ENCODE data around the gene GNG8.

Gene GNG8

GRCh38 chr19:46602392-46603194 lies 33.4 kb downstream of the GNG8 start:
- no peak for DNase-seq (ENCODE audit: low read depth)

GRCh38 chr19:46601318-46602224 lies 34.4 kb downstream of the GNG8 start, which contains the start of gene CALM3:
Gene CALM3, plus strand, starts transcription at chr19:46601330. Its CDS starts 105 bp downstream, at chr19:46601435.
- DNase-seq (ENCODE audit: low read depth) = no peak

DNA sequence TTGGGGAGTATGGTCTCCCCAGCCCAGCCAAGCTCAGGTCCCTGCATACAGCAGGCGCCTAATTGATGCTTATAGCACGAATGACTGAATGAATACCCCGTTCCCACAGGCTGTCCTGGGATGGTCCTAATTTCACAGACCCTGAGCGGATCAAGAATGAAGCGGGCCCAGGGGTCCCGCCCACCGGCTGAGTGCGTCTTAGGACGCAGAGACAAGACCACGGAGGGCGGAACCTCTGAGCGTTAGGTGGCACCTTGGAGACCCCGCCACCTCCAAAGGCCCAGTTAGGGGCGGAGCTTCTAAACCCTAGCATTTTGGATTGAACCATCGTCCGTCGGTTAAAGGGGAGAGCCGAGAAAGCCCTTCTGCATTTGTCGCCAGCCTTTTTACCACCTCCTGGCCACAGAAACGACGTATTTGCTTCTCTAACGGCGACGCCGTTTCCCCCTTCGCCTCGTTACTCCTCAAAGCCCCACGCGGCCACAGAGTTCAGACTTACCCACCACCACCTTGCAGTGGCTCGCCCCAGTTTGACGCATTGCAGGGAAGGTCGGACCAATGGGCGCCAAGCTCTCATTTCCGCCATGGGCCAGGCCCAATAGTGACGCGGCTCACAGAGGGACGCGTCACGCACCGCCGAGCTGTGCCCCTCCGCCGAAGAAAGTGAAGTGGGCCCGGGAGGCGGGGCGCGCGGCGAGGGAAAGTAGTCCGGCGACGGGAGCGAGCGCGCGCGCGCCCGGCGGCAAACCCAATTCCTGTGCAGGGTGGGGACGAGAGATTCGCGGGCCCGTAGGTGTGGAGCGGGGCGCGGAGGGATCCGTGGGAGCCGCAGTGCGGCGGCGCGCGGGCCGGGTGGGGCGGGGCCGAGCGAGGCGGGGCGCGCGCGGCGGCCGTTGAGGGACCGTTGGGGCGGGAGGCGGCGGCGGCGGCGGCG lies 35.4 kb downstream of the GNG8 start:
- DNase-seq (ENCODE audit: low read depth) = peak; percentile 87

DNA sequence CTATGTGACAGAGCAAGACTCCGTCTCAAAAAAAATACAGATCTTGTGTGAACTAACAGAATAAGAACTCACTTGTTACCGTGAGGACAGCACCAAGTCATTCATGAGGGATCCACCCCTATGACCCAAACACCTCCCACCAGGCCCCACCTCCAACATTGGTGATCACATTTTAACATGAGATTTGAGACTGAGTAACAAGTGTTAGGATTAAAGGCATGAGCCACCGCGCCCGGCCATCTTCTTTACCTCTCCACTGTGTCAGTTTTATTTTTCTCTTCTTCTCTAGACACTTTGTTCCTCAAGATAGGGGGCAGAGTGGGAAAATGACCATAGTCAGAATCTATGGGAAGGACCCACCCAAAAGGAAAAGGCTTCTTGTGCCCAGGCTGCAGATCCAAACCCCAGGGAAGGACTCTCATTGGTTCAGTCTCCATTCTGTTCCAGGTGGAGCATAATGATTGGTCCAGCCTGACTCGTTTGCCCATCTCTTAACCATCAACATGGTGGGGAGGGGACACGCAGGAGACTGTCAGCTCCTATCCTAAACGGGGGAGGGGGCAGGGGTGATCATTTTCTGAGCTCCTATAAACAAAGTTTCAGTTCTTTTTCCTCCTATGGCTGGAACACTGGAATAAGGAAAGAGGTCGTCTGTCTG lies 36.2 kb downstream of the GNG8 start:
- DNase-seq (ENCODE audit: low read depth) = no peak

GRCh38 chr19:46598372-46598917 lies 37.6 kb downstream of the GNG8 start:
- no peak for DNase-seq (ENCODE audit: low read depth)

DNA sequence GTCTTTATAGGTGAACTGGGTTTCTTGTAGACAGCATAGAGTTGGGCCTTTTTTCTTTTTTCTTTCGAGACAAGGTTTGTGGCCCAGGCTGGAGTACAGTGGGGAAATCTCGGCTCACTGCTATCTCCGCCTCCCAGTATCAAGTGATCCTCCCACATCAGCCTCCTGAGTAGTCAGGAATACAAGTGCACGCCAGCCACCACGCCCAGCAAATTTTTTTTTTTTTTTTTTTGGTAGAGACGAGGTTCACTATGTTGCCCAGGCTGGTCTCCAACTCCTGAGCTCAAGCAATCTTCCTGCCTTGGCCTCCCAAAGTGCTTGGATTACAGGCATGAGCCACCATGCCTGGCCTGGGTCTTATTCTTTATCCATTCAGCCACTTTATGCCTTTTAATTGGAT lies 40.0 kb downstream of the GNG8 start:
- no peak for DNase-seq (ENCODE audit: low read depth)

- DNase-seq (ENCODE audit: low read depth) = no peak
These were observed 44.1 kb downstream of the GNG8 start for GRCh38 chr19:46591870-46592269.

DNA sequence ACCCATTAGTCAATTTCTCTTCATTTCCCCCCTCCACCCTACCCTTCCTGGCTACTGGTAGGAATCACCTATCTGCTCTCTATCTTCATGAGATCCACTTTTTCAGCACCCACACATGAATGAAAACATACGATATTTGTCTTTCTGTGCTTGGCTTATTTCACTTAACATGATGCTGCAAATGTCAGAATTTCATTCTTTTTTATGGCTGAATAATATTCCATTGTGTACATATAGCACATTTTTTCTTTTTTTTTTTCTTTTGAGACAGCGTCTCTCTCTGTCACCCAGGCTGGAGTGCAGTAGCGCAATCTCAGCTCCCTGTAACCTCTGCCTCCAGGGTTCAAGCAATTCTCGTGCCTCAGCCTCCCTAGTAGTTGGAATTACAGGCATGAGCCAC lies 44.7 kb downstream of the GNG8 start:
- DNase-seq (ENCODE audit: low read depth) = no peak

- no peak for DNase-seq (ENCODE audit: low read depth)
These were observed 48.1 kb downstream of the GNG8 start for GRCh38 chr19:46587861-46588260.

- no peak for DNase-seq (ENCODE audit: low read depth)
These were observed 49.7 kb downstream of the GNG8 start for GRCh38 chr19:46586294-46586693.

- DNase-seq (ENCODE audit: low read depth) = no peak
These were observed 50.5 kb downstream of the GNG8 start for GRCh38 chr19:46585539-46585938.
